ENCODE measurements around the gene POLR2L.

Gene POLR2L

DNA sequence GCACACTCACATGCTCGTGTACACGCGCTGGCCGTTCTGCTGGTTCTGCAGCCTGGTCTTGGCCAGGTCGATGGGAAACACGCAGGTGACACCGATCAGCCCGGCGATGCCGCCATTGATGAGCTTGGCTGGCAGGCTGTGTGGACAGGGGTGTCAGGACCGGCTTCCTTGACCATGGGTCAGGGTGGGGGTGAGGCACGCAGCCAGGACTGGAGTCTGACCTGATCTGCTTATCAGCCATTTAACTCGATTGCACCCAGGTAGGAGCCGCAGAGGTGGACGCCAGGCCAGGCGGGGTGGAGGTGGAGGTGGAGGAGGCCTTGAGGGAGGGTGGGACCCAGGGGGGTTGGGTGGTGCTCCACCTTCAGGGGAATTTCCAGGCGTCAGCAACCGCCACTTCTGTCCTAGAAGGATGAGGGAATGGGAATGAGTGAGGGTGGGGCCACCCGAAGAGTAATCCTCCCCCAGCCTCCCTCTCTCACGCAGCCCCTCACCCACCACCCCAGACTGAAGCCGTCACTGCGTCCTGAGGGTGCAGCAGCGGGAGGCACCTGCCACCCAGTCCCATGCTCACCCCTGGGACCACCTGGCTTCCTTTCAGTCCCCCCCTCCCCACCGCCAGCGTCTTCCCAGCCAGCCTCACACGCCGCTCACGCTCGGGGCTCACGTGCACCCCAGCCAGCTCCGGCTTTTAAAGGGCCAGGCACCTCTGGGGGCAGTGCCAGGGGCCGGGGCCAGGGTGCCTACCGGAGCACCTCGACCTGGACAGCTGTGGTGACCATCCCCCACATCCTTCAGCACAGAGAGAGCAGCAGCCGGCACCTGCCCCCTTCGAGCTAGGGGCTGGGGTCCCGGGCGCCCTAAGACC, 47.3 kb downstream of the POLR2L start:
- DNase-seq (ENCODE audit: low spot score) = peak; percentile 65

DNA sequence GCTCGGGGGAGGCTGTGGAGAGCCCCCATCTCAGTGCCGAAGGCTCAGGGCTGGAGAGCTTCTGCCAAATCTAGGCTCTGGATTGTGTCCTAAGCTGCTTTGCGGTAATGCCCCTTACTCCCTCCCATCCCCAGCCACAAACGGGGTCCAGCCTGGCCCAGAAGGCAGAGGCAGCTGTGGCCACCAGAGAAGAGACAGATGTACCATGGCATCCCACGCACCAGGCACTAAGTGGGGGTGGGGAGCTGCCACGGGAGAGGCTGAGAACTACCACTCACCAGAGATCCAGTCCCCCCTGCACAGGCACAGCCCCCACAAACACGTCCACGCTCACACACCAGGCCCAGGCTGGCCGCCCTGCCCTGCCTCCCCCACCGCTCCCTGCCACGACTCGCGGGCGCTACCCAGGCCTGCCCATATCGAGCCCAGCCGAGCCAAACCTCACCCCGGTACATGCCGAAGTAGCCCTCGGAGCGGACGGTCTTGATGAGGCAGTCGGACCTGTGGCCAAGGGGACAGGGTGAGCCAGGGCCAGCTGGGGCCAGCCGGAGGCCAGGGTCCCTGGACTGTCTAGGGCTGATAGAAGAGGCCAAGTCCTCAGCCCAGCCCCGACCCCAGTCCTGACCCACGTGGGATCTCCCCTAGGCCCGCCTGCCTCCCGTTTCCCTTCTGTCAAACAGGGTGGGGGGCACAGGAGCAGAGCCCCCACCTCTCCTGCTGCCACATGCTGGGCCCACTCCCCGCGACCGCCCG, 48.1 kb downstream of the POLR2L start:
- DNase-seq (ENCODE audit: low spot score) = no peak

DNA sequence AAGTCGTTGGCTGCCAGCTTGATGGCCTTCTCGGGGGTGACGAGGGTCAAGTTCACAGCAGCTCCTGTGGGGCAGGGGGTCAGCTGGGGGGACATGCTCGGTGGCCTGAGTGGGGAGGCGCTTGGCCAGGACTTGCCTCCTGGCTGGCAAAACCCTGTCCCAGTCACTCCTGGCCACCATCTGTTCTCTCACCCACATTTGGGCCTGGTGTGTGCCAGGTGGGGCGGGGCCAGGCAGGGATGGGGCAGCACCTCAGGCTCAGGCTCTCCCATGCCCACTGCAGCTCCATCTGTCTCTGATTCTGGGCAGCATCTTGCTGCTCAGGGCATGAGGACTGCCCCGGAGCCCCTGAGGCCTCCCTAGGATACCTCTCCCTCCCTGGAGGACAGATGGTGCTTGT, 48.8 kb downstream of the POLR2L start:
- DNase-seq (ENCODE audit: low spot score) = peak; percentile 95

DNA sequence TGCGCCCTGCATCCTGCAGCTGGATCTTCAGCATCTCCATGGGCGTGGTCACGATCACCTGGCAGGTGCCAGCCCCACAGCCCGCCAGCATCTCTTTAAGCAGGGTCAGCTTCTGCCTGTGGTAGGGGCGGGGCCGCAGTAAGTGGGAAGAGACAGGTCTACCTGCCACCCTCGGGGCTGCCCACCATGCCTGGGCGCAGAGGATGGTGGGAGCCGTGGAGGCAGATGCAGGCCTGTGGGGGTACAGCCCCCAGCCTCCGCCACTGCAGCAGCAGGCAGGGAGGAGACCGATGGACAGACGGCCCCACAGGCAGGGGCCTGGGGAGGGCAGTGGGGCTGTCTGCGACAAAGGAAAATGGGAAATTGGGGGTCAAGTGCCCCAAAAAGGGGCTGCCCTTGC, 49.5 kb downstream of the POLR2L start:
- no peak for DNase-seq (ENCODE audit: low spot score)

DNA sequence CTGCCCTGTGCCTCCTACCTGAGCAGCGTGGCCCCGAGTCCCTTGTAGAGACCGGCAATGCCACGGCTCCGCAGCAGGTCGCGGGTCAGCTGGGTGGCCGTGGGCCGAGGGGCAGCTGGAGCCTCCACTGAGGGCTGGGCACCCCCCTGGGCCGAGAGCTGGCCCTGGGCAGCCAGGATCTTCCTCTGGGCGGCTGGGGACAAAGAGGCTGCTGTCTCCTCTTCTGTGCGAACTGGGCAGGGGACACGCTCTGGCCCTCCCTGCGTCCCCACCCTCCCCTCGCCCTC, 49.9 kb downstream of the POLR2L start:
- DNase-seq (ENCODE audit: low spot score) = no peak

DNA sequence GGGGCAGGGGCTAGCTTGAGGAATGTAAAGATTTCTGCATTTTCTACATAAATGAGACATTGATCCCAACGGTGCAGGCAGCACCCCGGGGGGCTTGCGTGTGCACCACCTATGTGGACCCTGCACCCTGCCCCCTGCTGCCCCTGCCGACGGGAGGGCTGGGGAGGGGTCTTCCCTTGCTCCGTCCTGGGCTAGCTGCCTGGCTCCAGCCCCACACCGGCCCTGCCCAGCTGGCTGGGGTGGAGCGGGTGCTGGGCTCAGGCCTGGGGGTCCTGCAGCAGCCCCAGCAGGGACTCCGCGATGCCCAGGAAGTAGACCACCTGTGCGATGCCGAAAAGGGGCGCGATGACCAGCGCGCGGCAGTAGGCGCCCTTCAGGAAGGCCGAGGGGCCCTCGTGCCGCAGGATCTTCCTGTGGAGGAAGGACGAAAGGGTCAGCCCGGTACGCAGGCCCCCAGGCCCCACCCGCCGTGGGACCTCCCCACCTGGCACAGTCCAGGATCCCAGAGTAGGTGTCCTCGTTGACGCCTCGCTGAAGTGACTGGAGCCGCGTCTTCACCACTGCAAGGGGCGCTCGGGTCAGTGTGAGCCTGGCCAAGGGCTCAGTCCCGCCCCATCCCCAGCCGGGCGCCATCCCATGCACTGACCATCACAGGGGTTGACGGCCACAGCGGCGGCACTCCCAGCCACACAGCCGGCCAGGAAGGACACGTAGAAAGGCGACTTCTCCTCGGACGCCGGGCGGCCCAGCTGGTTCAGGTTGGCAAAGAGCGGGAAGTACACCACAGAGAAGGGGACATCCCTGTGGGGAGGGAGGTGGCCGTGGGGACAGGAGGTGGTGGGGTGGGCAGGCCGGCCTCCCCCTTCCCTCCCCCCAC, 50.4 kb downstream of the POLR2L start:
- no peak for DNase-seq (ENCODE audit: low spot score)

DNA sequence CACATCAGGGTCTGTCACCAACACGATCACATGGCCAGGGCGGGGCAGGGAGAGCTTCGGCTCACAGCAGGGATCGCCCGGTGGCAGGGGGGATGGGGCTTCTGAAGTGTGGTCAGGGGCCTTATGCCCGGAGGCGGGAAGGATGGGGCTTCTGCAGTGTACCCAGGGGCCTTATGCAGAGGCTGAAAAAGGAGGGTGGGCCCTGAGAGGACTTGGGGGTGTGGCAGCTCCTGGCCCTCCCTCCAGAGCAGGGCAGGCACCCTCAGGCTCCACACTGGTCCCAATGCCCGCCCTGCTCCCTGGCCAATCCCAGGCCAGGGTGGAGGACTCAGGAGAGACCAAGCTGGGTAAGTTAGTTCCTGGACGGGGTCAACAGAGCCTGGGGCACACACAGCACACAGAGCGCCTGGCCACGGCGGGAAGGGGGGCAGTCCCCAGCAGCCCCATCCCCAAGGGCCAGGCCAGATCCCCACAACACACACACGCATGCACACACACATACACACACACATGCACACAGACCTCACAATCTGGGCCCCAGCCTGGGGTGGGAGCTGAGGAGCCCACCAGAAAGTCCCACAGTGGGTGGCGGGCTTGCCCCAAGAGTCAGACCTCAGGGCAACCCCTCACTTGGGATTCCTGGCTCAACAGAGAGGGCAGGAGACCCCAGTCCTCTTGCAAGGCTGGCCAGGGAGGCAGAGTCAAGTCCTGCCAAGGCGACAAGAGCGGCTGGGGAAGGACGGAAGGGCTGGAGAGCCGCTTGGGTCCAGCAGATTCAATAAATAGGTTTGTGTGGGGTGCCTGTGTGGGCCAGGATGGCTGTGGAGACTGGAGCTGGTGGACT, 51.4 kb downstream of the POLR2L start:
- DNase-seq (ENCODE audit: low spot score) = peak; percentile 80

DNA sequence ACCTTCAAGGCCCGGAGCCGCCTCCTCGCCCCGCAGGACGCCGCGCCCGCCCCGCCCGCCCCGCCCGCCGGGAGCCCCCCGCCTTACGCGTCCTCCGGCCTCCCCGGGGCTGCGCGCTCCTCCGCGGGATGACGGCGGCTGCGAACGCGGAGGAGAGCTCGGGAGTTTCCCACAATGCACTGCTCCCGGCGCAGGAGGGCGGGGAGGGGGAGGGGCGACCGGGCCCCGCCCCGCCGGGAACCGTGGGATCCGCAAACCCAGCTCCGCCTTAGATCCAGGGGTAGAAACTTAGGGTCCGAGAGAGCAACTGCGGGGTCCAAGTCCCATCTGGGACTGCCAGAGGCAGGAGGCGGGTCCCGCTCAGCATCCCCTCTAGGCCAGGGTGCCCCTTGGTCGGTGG, 52.4 kb downstream of the POLR2L start, which contains the start of gene CEND1:
Gene CEND1, minus strand, starts transcription at position 148 of the 400 bp plus-strand sequence. CDS start 1,514 bp downstream, outside the sequence.
- peak; percentile 71 for DNase-seq (ENCODE audit: low spot score)

Measured in cerebellar cortex (tissue), 1 donor.